Measurements from ENCODE around the gene GNAI3.

GNAI3 gene

GRCh38 chr1:109546311-109547109 lies 1.9 kb upstream of the GNAI3 start:
- peak; percentile 84 for DNase-seq

- DNase-seq: peak; percentile 8
These were observed 723 bp upstream of the GNAI3 start for GRCh38 chr1:109547463-109548320.

- no peak for DNase-seq
These were observed 8.1 kb downstream of the GNAI3 start for GRCh38 chr1:109556563-109556962.

- DNase-seq: no peak
These were observed 9.1 kb downstream of the GNAI3 start for GRCh38 chr1:109557520-109557919.

- DNase-seq: no peak
These were observed 11.6 kb downstream of the GNAI3 start for GRCh38 chr1:109559995-109560394.

- no peak for DNase-seq
These were observed 15.9 kb downstream of the GNAI3 start for GRCh38 chr1:109564194-109564878.

GRCh38 chr1:109565241-109565640 lies 16.8 kb downstream of the GNAI3 start:
- no peak for DNase-seq

GRCh38 chr1:109566982-109567381 lies 18.6 kb downstream of the GNAI3 start:
- no peak for DNase-seq

- DNase-seq: no peak
These were observed 19.7 kb downstream of the GNAI3 start for GRCh38 chr1:109567877-109568672.

GRCh38 chr1:109569323-109569722 lies 20.9 kb downstream of the GNAI3 start:
- DNase-seq: no peak

GRCh38 chr1:109570414-109570813 lies 22.0 kb downstream of the GNAI3 start:
- no peak for DNase-seq

GRCh38 chr1:109573785-109574184 lies 25.4 kb downstream of the GNAI3 start:
- no peak for DNase-seq

GRCh38 chr1:109578947-109579443 lies 30.6 kb downstream of the GNAI3 start:
- no peak for DNase-seq

- no peak for DNase-seq
These were observed 31.1 kb downstream of the GNAI3 start for GRCh38 chr1:109579491-109579890.

- DNase-seq: no peak
These were observed 33.6 kb downstream of the GNAI3 start for GRCh38 chr1:109582021-109582420.

- DNase-seq: no peak
These were observed 36.4 kb downstream of the GNAI3 start for GRCh38 chr1:109584766-109585165.

GRCh38 chr1:109586055-109586454 lies 37.6 kb downstream of the GNAI3 start:
- no peak for DNase-seq

- no peak for DNase-seq
These were observed 40.8 kb downstream of the GNAI3 start for GRCh38 chr1:109589177-109589576.

- no peak for DNase-seq
These were observed 41.3 kb downstream of the GNAI3 start for GRCh38 chr1:109589679-109590078.

- no peak for DNase-seq
These were observed 44.5 kb downstream of the GNAI3 start for GRCh38 chr1:109592916-109593315.

GRCh38 chr1:109595531-109595930 lies 47.1 kb downstream of the GNAI3 start:
- no peak for DNase-seq

- no peak for DNase-seq
These were observed 49.7 kb downstream of the GNAI3 start for GRCh38 chr1:109598156-109598555.
